Left ventricle myocardium inferior (tissue), 1 donor: ENCODE data around the gene SCN4A. TPM values are rescaled to one million over a fixed set of nuclear protein-coding genes. Genes with fewer than 3 reads are reported as not detected.

Source experiments
- DNase-seq: peaks from one replicate; pipeline ENCODE4 v3.0.0-alpha.2; 2020
- H3K27ac ChIP-seq: fragments of 200-600 bp; replicated peaks from 2 replicates; pipeline ENCODE4 v1.8.0; 2021
- H3K27me3 ChIP-seq: fragments of 200-600 bp; 2 replicates; pipeline ENCODE4 v1.8.0; 2021; ENCODE audit warnings: low read depth
- H3K36me3 ChIP-seq: fragments of 200-600 bp; 2 replicates; pipeline ENCODE4 v1.8.0; 2021
- H3K4me1 ChIP-seq: fragments of 200-600 bp; 2 replicates; pipeline ENCODE4 v1.8.0; 2021
- H3K4me3 ChIP-seq: fragments of 200-600 bp; 2 replicates; pipeline ENCODE4 v1.8.0; 2021; ENCODE audit warnings: mild to moderate bottlenecking, moderate library complexity
- H3K9me3 ChIP-seq: fragments of 200-600 bp; replicated peaks from 2 replicates; pipeline ENCODE4 v1.8.0; 2021
- intact Hi-C: fragments of 100-400 bp; cut with micrococcal nuclease; formaldehyde crosslinking; loops from one replicate; pipeline ENCODE4 v1.11.0; 2022
- total RNA-seq: library from RNA; stranded (reverse); fragmentation: NEBNext Ultra II Directional; extraction: Animal tissue kit (Norgen Biotek cat#: 25700); gene quantifications from one replicate; pipeline ENCODE4 v1.2.1, GENCODE V29; 2021
- TF ChIP-seq, protein P1 (sequence below): fragments of 200-600 bp; IDR thresholded peaks from 2 replicates; pipeline ENCODE4 v1.8.0; 2021; ENCODE audit warnings: antibody characterized with exemption, mild to moderate bottlenecking, borderline replicate concordance
- donor health status: DM: no; HTN: yes; CAD: no; lungs with severe emphysema.

Gene SCN4A
- total RNA-seq, 1 donor from 2014 or later: 1.2 TPM

DNA sequence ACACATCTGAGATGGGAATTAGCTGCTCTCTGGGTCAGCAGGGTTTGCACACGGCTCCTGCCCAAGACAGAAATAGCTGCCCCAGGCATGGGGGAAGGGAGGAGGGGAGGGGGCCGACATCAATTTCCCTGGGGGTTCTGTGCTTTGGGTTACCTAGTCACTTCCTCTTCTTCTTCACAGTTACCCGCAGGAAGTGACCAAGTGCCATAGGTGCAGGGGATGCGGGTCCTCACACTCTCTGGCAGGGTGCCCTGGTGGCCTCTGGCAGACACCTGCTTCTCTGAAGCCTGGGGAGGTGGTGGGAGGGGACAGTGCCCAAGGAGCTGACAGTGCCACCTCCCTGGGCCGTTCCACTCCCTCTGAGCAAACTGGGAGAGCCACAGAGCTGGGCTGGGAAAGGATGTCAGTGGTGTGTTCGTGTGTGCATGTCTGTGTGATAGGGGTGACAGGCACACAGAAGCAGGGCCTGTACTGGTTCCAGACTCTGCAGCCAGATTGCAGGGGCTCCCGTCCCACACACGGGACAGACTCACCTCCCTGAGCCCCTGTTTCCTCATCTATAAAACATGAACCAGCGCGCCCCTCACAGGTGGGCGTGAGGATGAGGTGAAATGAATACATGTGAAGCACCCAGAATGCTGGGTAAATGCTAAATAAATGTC lies 18.2 kb downstream of the SCN4A start:
- DNase-seq: no peak
- no peaks in the 10 kb centered on the region for H3K9me3 ChIP-seq
- intact Hi-C loops: no loop called here
- TF ChIP-seq, protein P1, sequence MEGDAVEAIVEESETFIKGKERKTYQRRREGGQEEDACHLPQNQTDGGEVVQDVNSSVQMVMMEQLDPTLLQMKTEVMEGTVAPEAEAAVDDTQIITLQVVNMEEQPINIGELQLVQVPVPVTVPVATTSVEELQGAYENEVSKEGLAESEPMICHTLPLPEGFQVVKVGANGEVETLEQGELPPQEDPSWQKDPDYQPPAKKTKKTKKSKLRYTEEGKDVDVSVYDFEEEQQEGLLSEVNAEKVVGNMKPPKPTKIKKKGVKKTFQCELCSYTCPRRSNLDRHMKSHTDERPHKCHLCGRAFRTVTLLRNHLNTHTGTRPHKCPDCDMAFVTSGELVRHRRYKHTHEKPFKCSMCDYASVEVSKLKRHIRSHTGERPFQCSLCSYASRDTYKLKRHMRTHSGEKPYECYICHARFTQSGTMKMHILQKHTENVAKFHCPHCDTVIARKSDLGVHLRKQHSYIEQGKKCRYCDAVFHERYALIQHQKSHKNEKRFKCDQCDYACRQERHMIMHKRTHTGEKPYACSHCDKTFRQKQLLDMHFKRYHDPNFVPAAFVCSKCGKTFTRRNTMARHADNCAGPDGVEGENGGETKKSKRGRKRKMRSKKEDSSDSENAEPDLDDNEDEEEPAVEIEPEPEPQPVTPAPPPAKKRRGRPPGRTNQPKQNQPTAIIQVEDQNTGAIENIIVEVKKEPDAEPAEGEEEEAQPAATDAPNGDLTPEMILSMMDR: no peak
- no peaks in the 10 kb centered on the region for H3K36me3 ChIP-seq
- H3K4me1 ChIP-seq: peaks cover 22% of the 10 kb centered on the region
- no peak overlapping the region for H3K27ac ChIP-seq
- no peaks in the 10 kb centered on the region for H3K27me3 ChIP-seq
- no peak overlapping the region for H3K4me3 ChIP-seq

DNA sequence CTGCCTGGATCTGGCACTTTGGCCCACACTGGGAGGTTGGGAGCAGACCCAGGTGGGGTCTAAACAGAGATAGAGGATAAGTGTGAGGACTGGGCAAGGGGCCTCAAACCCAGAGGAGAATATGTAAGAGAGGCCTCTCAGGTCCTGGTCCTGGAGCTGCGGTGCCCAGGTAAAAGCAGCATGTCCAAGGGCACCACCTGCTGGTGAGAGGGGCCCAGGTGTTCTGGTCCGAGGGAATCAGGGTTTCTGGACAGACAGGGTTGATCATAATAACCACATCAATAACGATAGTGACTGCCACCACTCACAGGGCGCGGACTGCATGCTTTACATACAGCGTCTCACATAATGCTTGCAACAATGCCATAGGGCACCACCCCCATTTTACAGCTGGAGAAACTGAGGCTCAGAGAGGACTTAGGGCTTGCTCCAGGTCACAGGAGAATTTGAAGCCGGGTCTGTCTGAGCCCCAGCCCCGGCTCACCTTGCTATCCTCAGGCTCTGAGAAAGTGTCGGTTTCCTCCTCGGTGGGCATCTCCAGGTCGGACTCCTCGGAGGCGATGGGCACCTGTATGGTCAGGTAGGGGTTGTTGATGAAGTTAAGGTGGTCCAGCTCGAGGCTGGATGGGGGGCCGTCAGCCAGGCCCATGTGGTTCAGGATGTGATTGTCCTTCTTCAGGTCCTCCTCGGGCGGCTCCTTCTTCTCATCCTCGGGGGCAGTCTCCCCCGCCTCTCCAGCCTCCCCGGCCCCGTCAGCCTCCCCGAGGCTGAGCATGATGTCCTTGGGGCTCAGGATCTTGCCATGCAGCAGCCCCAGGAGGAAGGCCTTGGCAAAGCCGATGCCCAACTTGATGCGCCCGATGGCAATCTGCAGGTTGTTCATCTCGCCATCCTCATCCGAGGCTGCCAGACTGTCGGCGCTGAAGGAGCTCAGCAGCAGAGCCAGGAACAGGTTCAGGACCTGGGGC lies 21.5 kb downstream of the SCN4A start:
- no peaks in the 10 kb centered on the region for H3K9me3 ChIP-seq
- DNase-seq: no peak
- H3K4me1 ChIP-seq: peaks cover 28% of the 10 kb centered on the region
- peaks cover 5% of the 10 kb centered on the region for H3K27me3 ChIP-seq
- TF ChIP-seq, protein P1: peak; percentile 28
- no peak overlapping the region for H3K4me3 ChIP-seq
- intact Hi-C loops: no loop called here
- H3K36me3 ChIP-seq: no peaks in the 10 kb centered on the region
- no peak overlapping the region for H3K27ac ChIP-seq

DNA sequence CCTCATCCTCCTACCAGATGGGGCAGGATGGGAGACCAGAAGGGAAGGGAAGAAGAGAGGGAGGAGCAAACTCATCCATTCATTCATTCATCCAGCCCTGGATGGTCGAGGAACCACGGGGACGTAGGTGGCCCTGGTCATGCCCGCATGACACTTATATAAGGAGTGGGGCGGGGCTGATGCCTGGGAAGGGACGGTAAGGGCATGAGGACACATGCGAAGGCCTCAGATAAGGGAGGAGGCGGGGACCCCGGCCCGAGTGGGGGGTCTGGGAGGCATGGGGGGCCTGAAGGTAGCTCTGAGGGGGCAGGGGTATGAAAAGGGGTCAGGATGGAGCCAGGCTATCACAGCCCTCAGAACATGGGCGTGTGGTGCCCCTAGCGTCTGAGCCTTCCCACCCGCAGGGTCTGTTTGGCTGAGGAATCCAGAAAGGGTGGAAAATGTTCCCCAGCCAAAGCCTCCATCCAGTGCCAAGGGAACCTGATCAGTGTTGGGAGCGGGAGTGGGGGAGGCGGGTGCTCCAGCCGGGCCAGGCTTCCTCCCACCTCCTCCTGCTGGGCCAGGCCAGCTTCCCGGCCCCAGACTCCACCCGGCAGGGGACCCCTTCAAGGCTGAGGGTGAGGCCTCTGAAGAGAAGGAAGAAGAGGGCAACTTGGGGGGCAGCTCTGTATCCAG lies 23.0 kb downstream of the SCN4A start:
- H3K9me3 ChIP-seq: no peaks in the 10 kb centered on the region
- no peak overlapping the region for H3K4me3 ChIP-seq
- no peak for DNase-seq
- no peak overlapping the region for H3K27ac ChIP-seq
- peaks cover 5% of the 10 kb centered on the region for H3K27me3 ChIP-seq
- H3K4me1 ChIP-seq: peaks cover 28% of the 10 kb centered on the region
- H3K36me3 ChIP-seq: no peaks in the 10 kb centered on the region
- TF ChIP-seq, protein P1: no peak
- intact Hi-C loops: no loop called here

DNA sequence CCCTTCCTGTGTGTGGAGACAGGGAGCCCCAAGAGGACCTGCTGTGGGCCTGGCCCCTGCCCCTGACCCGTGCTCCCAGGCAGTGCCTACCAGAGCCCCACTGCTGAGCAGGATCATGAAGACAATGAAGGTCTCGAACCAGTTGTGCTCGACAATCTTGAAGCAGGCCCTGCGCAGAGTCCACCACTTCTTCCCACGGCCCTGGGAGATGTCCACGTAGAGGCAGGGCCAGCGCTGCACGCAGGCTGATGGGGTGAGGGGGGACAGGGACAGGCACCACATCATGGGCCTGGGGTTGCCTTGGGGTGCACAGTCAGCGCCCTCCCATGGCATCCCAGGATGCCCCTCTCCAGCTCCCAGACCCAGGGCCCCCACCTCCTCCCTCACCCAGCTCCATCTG lies 24.2 kb downstream of the SCN4A start:
- Histone ChIP-seq H3K27me3 (peaks cover 5% of the 10 kb centered on the region), H3K9me3 (no peaks in the 10 kb centered on the region), H3K36me3 (no peaks in the 10 kb centered on the region), H3K4me3 (no peak overlapping the region), H3K27ac (no peak overlapping the region), H3K4me1 (peaks cover 17% of the 10 kb centered on the region)
- TF ChIP-seq, protein P1: no peak
- no peak for DNase-seq
- intact Hi-C loops: no loop called here

DNA sequence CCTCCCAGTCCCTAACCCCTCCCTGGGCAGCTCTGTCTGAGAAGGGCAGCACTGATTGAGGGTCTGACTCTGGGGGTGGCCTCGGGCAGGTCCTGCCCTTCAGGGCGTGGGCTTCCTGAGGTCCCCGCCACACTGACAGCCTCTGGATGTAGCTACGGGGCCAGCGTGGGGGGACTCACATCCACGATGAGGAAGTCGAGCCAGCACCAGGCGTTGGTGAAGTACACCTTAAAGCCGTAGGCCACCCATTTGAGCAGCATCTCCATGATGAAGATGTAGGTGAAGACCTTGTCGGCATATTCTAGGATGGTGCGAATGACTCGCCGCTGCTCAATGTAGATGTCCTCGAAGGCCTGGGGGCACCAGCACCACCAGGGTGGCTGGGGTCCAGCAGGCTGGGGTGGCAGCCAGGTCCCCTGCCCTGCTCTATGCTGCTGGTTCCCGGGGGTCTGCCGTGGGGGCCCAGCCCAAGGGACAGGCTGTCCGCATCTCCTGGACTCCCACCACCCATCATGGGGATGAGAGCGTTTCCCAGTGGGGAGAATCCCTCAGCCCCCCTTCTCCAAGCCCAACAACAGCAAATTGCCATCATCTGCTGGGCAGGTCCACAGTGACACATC lies 24.9 kb downstream of the SCN4A start:
- TF ChIP-seq, protein P1: no peak
- no peak for DNase-seq
- no peak overlapping the region for H3K4me3 ChIP-seq
- peaks cover 5% of the 10 kb centered on the region for H3K27me3 ChIP-seq
- H3K9me3 ChIP-seq: no peaks in the 10 kb centered on the region
- H3K4me1 ChIP-seq: peaks cover 13% of the 10 kb centered on the region
- H3K36me3 ChIP-seq: no peaks in the 10 kb centered on the region
- no peak overlapping the region for H3K27ac ChIP-seq
- intact Hi-C loops: no loop called here
